DOHH2 (cell line): Measurements from ENCODE around the gene FXN.

Experiments
- H3F3A ChIP-seq: fragments of 200-600 bp; sonication (generic), shearing (Covaris generic); 2 replicates; pipeline ENCODE4 v1.6.0; 2016; ENCODE audit warnings: antibody characterized with exemption, mild to moderate bottlenecking; ENCODE audit not compliant: control insufficient read depth, insufficient read depth
- H3K27ac ChIP-seq: fragments of 200-600 bp; sonication (generic); 2 replicates; pipeline ENCODE4 v1.5.1; 2014; ENCODE audit warnings: low read depth, mild to moderate bottlenecking, low read length, moderate library complexity
- H3K27me3 ChIP-seq: fragments of 200-600 bp; sonication (generic); 2 replicates; pipeline ENCODE4 v1.6.1; 2014; ENCODE audit warnings: mild to moderate bottlenecking, low read length, mixed read lengths; ENCODE audit not compliant: control insufficient read depth
- H3K36me3 ChIP-seq: fragments of 200-600 bp; sonication (generic); 2 replicates; pipeline ENCODE4 v1.6.1; 2014; ENCODE audit warnings: mild to moderate bottlenecking, low read length, moderate library complexity, mixed read lengths; ENCODE audit not compliant: control insufficient read depth
- H3K4me1 ChIP-seq: fragments of 200-600 bp; sonication (generic); 2 replicates; pipeline ENCODE4 v1.6.1; 2014; ENCODE audit warnings: mild to moderate bottlenecking, low read length, mixed read lengths; ENCODE audit not compliant: control insufficient read depth
- H3K4me2 ChIP-seq: fragments of 200-600 bp; sonication (generic); 2 replicates; pipeline ENCODE4 v1.6.0; 2014; ENCODE audit warnings: mild to moderate bottlenecking, low read length, moderate library complexity
- H3K4me3 ChIP-seq: fragments of 200-600 bp; sonication (generic); 2 replicates; pipeline ENCODE4 v1.5.1; 2014; ENCODE audit warnings: mild to moderate bottlenecking, low read length, mixed read lengths
- H3K79me2 ChIP-seq: fragments of 200-600 bp; sonication (generic); 2 replicates; pipeline ENCODE4 v1.6.1; 2014; ENCODE audit warnings: mild to moderate bottlenecking, low read length, mixed read lengths; ENCODE audit not compliant: control insufficient read depth
- H3K9me2 ChIP-seq: fragments of 200-600 bp; sonication (generic); replicated peaks from 2 replicates; pipeline ENCODE4 v1.6.1; 2014; ENCODE audit warnings: mild to moderate bottlenecking, low read length, mixed read lengths; ENCODE audit not compliant: control insufficient read depth
- H3K9me3 ChIP-seq: fragments of 200-600 bp; sonication (generic); 2 replicates; pipeline ENCODE4 v1.6.1; 2014; ENCODE audit warnings: antibody characterized with exemption, low read length, mixed read lengths; ENCODE audit not compliant: control insufficient read depth, insufficient read depth
- H4K20me1 ChIP-seq: fragments of 200-600 bp; sonication (generic); 2 replicates; pipeline ENCODE4 v1.6.0; 2014; ENCODE audit warnings: low read depth, mild to moderate bottlenecking, antibody characterized with exemption, low read length, moderate library complexity; ENCODE audit not compliant: control insufficient read depth, insufficient read depth
- EZH2phosphoT487 ChIP-seq: fragments of 200-600 bp; sonication (generic); IDR thresholded peaks from 2 replicates; pipeline ENCODE4 v1.6.1; 2017; ENCODE audit warnings: borderline replicate concordance, mild to moderate bottlenecking, antibody characterized with exemption, low read length, moderate library complexity, mixed read lengths
- TF ChIP-seq, protein P1 (sequence below): fragments of 200-600 bp; sonication (generic); IDR thresholded peaks from one replicate; pipeline ENCODE4 v1.5.1; 2014; ENCODE audit warnings: antibody characterized with exemption, mild to moderate bottlenecking, low read depth, low read length; ENCODE audit not compliant: poor library complexity, severe bottlenecking

The FXN gene

DNA sequence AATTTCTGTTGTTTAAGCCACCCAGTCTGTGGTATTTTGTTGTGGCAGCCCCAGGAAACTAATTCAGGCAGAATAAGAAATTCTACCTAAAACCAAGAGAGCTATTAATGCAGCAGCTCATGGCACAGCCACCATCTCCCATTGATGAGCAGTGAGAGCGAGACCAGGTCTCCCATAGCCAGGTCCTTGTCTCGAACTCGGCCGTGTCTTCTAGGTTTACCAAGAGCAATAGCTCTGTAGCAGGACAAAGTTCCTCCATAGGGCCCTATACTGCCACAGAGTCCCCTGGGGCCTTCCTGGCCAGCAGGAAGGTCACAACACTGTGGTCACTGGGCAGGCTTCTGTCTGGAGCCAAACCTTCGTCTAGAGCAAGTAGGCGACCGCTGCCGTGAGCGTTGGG is 104.0 kb downstream of the FXN start:
- H3K27ac ChIP-seq, result no peak overlapping the region
- H3K36me3 ChIP-seq, result no peaks in the 10 kb centered on the region
- no peak overlapping the region for H3K4me3 ChIP-seq
- no peaks in the 10 kb centered on the region for H3F3A ChIP-seq
- no peak for TF ChIP-seq EZH2phosphoT487
- TF ChIP-seq, protein P1, sequence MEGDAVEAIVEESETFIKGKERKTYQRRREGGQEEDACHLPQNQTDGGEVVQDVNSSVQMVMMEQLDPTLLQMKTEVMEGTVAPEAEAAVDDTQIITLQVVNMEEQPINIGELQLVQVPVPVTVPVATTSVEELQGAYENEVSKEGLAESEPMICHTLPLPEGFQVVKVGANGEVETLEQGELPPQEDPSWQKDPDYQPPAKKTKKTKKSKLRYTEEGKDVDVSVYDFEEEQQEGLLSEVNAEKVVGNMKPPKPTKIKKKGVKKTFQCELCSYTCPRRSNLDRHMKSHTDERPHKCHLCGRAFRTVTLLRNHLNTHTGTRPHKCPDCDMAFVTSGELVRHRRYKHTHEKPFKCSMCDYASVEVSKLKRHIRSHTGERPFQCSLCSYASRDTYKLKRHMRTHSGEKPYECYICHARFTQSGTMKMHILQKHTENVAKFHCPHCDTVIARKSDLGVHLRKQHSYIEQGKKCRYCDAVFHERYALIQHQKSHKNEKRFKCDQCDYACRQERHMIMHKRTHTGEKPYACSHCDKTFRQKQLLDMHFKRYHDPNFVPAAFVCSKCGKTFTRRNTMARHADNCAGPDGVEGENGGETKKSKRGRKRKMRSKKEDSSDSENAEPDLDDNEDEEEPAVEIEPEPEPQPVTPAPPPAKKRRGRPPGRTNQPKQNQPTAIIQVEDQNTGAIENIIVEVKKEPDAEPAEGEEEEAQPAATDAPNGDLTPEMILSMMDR, result no peak
- no peak overlapping the region for H3K4me2 ChIP-seq
- H3K27me3 ChIP-seq, result no peaks in the 10 kb centered on the region
- no peaks in the 10 kb centered on the region for H3K4me1 ChIP-seq
- no peaks in the 10 kb centered on the region for H3K79me2 ChIP-seq
- no peaks in the 10 kb centered on the region for H3K9me2 ChIP-seq
- H4K20me1 ChIP-seq, result no peaks in the 10 kb centered on the region
- no peaks in the 10 kb centered on the region for H3K9me3 ChIP-seq

DNA sequence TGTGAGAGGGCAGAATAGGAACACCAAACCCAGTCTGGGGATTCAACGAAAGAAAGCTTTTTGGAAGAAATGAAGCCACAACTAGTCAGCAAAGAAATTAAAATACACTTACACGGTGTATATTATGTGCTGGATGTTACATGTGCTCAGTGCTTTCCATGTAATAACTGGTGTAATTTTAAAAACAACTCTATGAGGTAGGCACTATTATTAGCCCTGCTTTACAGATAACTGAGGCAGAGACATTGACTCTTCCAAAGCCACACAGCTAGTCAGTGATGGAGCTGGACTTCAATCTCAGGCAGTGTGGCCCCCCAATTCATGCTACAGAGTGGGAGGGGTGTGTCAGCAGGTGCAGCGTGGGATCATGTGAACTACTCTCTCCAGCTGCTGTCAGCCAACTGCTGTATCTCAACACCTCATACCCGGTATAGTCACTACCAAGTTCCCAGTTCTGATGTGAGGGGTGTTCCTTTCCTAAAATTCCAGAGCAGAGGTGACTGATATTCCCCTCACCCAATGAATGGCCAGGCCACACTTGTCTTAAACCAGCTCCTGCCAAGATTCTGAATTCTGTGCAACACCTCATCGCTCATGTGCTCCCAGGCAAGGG is 104.7 kb downstream of the FXN start:
- Histone ChIP-seq H3K9me2 (no peaks in the 10 kb centered on the region), H3K27ac (no peak overlapping the region), H3K79me2 (no peaks in the 10 kb centered on the region), H3K4me2 (no peak overlapping the region), H3K36me3 (no peaks in the 10 kb centered on the region), H3K27me3 (no peaks in the 10 kb centered on the region), H3F3A (no peaks in the 10 kb centered on the region), H3K4me3 (no peak overlapping the region), H3K4me1 (no peaks in the 10 kb centered on the region), H4K20me1 (no peaks in the 10 kb centered on the region), H3K9me3 (no peaks in the 10 kb centered on the region)
- TF ChIP-seq, protein P1, result no peak
- TF ChIP-seq EZH2phosphoT487, result no peak

GRCh38 chr9:69141851-69142250 is 106.3 kb downstream of the FXN start:
- Histone ChIP-seq H3K9me2 (no peaks in the 10 kb centered on the region), H3K4me3 (no peak overlapping the region), H3K4me1 (no peaks in the 10 kb centered on the region), H3K9me3 (no peaks in the 10 kb centered on the region), H3K27ac (no peak overlapping the region), H3K36me3 (no peaks in the 10 kb centered on the region), H3F3A (no peaks in the 10 kb centered on the region), H4K20me1 (no peaks in the 10 kb centered on the region), H3K79me2 (no peaks in the 10 kb centered on the region), H3K27me3 (no peaks in the 10 kb centered on the region), H3K4me2 (no peak overlapping the region)
- TF ChIP-seq, protein P1, result no peak
- TF ChIP-seq EZH2phosphoT487, result no peak

- no peaks in the 10 kb centered on the region for H3K79me2 ChIP-seq
- H3K9me2 ChIP-seq, result no peaks in the 10 kb centered on the region
- no peaks in the 10 kb centered on the region for H3K36me3 ChIP-seq
- H3K27me3 ChIP-seq, result no peaks in the 10 kb centered on the region
- TF ChIP-seq EZH2phosphoT487, result no peak
- H3K4me2 ChIP-seq, result no peak overlapping the region
- no peaks in the 10 kb centered on the region for H3K9me3 ChIP-seq
- no peaks in the 10 kb centered on the region for H3K4me1 ChIP-seq
- no peak overlapping the region for H3K27ac ChIP-seq
- H3K4me3 ChIP-seq, result no peak overlapping the region
- H3F3A ChIP-seq, result no peaks in the 10 kb centered on the region
- H4K20me1 ChIP-seq, result no peaks in the 10 kb centered on the region
Observed at GRCh38 chr9:69143291-69143690, 107.7 kb downstream of the FXN start.
